Activated T-helper 1 cell treated with anti-CD3 and anti-CD28 coated beads, Interleukin-2, amount 50 U/mL, for 16 hours (primary cell): ENCODE data around the gene CFAP46.
"Not testable (repeated sequence)": the region's sequence is repeated elsewhere in the genome, so short reads cannot be mapped to it uniquely, and the experiment has no call there.

Source experiments
- DNase-seq, 2 donors: peaks; one replicate each; pipeline ENCODE4 v3.0.0-alpha.2; 2020; ENCODE audit warnings: low read depth in 1 of 2, low spot score in 1 of 2

Gene CFAP46

DNA sequence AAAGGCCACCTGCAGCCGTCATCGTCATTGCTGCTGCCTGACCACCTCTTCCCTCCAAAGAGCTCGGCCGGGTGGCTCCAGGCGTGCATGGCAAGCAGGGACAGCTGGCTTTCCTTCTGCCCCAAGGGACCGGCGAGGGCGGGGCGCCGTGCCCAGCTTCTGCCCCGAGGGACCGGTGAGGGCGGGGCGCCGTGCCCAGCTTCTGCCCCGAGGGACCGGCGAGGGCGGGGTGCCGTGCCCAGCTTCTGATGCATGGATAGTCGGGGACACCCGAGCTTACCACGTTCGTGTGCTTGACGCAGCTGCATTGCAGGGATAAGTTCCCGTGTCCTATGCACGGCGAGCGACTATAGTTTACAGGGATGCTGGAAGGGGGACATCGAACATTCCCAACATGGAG is 27.0 kb downstream of the CFAP46 start:
- DNase-seq: no peak

DNA sequence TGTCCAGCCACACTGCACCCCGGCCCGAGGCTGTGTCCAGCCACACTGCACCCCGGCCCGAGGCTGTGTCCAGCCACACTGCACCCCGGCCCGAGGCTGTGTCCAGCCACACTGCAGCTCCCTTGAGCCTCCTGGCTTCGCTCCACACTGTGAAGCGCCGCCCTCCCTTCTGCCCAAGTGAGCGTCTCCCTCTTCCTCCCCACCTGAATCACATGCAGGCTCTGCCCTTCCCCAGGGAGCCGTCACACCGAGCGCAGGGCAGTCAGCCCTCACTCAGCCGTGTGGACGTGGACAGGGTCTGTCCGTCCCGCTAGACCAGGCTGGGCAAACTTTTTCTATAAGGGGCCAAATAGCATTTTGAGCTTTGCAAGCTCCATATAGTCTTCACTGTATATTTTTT is 27.6 kb downstream of the CFAP46 start:
- no peak for DNase-seq

DNA sequence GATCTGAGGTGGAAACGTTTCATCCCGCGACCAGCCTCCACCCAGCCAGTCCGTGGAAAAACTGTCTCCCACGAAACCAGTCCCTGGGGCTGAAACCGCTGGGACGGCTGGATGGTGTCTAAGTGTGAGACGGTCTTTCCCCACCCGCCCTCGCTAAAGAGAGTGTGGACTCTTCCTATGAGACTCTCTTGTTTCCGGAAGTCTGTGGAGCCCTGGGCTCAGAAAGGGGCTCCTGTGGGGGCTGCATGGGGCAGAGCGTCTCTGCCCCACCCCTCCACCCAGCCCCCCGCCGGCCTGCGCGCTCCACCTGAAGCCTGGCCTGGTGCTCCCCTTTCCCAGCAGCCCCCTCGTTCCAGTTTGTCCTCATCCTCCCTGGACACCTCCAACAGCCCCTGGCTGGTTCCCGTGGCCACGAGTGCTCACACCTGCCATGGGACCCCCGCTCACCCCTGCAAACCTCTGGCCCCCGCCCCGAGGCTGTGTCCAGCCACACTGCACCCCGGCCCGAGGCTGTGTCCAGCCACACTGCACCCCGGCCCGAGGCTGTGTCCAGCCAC is 28.7 kb downstream of the CFAP46 start:
- no peak for DNase-seq

DNA sequence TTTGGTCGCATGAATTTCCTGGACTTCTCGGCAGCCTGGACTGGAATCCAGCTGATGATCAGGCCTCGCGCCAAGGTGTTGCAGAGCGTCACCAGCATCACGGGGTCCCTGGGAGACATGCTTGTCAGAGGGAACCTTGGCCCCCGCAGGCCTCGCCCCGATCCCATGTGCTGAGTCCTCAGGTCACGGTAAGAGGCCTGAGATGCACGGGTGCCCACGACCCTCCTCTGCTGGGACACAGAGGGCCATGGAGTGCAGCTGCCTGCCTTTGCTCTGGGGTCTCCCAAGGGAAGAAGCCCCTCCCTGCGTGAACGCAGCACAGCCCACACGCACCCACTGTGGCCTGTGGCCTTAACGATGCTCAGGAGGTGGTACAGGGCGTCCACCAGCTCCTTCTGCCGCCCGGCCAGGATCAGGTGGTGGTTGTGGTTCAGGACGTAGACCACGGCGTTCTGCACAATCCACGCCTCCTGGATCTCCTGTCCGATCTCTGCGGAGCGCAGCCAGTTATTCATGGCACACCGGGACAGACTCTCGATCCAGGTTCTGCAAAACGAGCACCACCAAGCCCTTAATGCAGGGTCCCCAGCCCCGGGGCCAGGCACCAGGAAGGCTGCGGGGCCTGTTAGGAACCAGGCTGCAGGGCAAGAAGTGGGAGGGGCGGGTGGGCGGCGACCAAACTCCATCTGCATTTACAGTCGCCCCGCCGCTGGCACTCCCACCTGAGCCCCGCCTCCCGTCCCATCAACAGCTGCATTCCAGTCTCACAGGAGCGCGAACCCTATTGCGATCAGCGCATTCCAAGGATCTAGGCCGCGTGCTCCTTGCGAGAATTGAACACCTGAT is 29.4 kb downstream of the CFAP46 start:
- no peak for DNase-seq

DNA sequence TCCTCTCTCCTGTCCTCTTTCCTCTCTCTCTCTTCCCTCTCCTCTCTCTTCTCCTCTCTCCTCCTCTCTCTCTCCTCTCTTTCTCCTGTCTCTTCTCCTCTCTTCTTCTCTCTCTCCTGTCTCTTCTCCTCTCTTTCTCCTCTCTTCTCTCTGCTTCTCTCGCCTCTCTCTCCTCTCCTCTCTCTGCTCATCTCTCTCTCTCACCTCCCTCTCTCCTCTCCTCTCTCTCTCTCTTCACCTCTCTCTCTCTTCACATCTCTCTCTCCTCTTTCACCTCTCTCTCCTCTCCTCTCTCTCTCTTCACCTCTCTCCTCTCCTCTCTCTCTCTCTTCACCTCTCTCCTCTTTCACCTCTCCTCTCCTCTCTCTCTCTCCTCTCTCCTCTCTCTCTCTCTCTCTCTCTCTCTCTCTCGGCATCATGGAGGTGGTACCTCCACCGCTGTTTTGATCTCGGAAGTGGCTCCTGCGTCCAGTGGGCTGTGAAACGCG is 30.1 kb downstream of the CFAP46 start:
- no peak for DNase-seq

DNA sequence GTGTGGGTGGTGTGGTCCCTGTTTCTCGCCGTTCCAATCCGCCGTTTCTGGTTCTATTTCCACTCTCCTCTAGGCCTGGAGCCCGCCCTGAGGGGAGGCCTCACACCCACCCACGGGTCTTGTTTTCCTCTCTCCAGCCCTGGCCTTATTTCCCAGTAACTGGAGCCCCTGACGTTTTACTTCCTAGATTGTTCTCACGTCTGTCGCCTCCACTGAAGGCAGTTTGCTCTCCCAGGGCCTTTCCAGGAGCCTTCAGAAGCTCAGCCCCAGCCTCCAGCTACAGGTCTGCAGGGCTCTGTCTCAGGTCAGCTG is 30.6 kb downstream of the CFAP46 start:
- DNase-seq: no peak

DNA sequence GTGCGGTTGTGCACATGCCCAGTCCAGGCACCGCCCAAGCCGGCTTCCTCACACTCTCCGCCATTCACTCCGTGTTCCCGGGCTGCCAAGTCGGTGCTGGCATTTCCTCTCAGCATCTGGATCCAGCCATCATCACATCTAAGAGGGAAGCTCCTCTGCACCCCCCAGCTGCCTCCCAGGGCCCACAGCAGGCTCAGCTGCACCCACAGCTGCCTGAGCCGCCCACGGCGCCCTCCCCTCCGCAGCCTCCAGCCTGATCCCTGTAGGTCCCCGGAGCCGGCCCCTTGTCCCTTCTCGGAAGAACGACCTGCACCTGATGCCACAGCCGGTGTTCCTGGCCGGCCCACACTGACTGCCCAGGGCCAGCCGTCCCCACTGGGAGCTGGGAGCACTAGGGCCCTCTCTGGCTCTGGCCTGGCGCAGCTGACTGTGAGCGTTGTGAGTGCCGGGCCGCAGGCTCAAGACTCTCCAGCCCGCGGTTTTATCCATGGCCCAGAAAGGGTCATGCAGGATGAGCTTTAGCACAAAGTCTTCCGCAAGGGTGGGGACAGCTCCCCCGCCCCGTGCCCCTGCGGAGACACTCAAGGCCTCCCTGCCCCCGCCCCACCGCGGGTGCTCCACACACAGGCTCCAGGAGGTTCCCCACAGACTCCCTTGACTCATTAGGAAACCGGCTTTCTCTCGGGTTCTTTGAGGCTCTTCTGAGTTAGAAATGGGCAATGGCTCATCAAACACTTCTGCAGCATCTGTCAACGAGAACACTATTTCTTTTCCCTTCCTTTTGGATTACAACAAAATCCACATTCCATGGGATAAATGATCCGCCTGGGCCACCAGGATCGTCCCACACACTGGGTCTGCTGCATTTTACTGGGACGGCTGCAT is 31.2 kb downstream of the CFAP46 start:
- DNase-seq: no peak

DNA sequence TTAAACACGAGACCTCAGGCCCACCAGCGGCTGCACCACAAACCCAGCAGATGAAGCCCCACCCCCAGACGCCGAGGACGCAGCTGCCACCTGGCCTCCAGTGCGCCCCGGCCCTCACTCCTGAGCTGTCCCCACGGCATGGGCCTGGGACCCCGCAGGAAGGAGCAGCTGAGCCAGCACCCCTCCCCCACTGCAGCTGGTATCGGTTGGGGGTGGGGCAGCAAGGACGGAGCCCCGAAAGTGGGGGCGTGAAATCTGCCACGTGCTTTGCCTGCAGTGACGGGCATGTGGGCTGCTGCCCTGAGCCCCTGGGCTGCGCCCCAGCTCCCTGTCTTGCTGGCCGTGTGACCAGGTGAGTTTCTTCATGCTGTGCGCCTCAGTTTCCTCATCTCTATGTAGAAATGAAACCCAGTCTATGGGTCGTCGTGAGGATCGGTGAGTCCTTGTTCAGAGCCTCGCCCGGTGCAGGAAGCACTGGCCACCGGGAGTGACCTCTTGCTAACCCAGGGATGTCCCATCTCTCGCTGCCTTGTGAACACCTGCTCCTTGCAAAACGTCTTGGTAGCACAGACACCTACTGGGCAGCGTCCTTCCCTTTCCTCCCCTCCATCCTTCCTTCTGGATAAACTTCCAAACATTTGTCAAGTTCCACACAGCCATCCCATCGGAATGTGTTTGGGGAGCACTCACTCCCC is 32.0 kb downstream of the CFAP46 start:
- DNase-seq: no peak

DNA sequence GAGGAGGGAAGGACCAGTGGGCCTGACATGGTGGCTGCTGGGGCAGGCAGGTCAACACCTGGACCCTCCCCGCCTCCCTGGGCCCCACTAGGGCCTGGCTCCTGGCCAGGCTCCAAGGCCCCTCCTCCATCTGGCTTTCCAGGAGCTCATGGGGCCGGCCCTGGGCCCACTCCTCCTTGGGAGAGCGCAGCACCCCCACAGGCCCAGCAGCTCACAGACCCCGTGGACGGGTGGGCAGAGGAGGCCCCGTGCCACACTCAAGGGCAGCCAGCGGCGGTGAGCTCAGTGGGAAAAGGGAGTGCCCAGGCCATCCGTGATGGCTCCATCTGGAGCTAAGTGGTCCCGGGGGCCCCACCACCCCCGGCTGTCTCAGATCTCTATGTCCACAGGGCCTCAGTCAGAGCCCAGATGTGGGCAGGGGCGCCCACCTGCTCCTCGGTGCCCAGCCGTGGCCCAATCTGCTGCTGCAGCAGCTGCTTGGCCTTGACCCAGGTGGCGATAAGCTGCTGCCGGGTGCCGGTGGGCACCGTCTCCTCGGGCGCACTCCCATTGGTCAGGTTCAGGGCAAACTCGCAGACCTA is 32.8 kb downstream of the CFAP46 start:
- no peak for DNase-seq

DNA sequence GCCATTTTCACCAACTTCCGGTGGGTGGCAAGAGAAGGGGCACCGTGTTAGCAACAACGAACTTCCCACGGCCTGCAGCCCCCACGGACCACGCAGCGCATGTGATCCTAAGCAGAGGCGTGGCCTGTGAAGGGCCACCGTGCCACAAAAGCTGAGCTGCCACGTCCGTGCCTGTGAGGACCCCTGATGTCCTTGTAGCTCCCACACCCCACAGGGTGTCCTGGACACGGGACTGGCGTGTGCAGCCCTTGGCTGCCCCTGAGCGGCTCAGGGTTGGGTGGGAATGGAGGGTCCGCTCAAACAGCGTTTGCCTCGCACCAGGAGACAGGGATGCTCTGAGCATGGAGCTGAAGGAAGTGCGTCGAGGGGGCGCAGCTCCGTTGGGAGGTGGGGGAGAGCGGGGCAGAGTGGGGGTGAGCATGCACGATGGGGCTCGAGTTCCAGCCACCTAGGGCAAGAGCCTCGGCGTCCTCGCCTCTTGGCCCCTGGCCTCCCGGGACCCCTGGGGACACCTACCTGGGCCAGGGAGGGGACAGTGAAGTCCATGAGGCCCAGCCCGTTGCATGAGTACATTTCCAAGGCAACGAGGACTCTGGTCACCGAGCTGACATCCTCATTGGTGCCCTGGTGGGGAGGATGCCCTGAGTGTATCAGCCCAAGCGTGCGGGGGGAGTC is 33.6 kb downstream of the CFAP46 start:
- DNase-seq: no peak

DNA sequence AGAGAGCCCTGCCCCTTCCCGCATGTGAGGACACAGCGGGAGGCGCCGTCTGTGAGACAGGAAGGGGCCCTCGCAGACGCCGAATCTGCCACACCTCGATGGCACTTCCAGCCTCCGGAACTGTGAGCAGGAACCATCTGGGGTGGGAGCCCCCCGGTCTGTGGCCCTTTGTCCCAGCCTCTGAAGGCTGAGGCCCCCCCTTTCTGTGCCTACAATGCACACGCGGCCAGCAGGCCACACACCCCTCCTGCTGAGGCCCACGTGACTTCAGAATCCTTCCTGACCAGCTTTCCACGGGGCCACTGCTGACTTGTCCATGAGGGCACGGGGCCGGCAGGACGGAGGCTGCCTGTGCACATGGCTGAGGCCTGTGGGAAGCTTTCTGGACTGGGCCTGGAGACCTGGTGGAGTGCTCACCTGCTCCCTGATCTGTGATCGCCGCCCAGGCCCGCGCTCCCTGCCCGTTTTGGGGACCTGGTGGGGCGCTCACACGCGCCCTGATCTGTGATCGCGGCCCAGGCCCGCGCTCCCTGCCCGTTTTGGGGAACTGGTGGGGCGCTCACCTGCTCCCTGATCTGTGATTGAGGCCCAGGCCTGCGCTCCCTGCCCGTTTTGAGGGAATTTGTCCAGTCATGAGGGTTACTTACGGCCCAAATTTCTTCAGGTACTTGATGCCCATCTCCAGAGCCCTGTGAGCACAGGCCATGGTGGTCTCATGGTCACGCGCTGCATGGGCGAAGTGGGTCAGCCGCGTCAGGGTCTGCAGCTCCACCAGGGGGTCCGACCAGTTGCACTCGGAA is 34.3 kb downstream of the CFAP46 start:
- no peak for DNase-seq

DNA sequence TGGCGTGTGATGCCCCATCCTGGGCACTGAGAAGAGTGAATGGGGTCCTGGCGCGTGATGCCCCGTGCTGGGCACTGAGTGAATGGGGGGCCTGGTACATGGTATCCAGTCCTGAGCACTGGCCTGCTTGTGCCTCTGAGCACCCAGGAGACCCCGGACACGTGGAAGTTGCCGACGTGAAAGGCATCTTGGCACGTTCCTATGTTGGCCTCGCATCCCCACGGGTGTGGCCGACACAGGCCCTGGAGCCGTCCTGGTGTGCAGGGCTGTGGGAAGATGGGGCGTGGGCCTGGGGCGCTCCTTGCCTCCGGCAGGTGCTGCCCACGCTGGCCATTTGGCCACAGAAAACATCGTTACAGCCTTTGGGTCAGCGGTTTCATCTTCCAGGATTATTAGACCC is 35.5 kb downstream of the CFAP46 start:
- DNase-seq: no peak

DNA sequence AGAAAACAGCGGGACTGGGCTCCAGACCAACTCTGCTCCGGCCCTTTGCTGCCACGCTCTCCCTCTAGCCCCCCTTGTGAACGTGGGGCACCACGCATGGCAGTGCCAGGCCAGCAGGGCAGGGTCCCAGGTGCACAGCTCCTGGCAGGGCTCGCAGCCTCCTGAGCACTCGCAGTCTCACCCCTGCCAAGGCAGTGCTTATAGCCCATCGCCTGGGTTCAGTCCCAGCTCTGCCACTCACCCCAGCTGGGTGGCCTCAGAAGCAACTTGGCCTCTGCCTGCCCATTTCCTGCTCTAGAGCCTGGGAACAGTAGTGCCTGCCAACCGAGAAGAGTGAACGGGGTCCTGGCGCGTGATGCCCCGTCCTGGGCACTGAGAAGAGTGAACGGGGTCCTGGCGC is 36.3 kb downstream of the CFAP46 start:
- no peak for DNase-seq

DNA sequence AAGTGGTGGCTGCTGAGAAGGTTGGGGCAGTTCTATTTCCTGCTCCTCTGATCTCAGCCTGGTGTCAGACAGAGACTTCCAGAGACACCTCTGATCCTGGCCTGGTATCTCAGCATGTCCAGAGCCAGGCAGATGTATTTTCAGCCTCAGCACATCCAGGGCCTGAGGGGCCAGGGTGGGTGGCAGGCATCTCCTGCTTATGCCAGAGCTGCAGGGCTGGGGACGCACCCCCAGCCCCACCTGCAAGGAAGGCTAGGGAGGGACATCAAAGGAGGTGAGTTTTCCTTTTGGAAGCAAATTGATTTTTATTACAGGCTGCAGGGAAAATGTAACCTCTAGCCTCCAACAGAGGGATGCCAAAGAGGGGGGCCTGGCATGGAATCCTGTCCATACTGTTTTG is 36.7 kb downstream of the CFAP46 start:
- DNase-seq: no peak

DNA sequence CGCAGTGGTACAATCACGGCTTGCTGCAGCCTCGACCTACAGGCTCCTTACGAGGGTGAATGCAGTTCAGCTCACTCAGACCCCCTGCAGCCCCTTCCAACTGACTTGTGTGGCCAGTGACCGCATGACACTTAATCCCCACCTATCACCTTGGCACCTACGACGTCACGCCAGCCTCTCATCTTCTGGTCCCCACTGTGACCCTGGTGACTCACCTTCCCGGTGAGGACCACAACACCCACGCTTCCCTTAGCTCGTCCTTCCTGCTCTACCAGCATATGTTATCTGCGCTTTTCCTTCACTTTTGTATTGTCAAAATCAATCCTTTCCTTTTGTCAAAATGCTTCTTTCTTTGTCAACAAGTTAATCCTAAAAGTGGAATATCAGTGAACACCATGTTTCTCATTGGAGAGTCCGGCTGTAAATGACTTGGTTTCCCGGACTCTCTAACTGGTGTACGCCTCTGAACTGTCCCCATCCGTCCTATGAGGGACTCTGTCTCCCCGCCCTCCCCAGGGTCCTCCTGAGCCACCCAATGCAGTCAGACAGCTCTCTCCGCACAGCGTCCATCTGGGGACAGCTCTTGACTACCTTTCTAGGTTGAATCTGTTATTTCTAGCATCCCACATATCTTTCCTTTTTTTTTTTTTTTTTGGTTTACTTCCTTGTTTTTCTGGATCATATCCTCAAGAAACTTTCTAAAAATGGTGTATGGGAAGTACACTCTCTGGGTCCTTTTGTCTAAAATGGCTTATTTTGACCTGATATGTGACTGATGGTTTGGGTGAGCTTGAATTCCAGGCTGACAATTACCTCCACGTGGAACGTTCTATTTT is 37.3 kb downstream of the CFAP46 start:
- no peak for DNase-seq

DNA sequence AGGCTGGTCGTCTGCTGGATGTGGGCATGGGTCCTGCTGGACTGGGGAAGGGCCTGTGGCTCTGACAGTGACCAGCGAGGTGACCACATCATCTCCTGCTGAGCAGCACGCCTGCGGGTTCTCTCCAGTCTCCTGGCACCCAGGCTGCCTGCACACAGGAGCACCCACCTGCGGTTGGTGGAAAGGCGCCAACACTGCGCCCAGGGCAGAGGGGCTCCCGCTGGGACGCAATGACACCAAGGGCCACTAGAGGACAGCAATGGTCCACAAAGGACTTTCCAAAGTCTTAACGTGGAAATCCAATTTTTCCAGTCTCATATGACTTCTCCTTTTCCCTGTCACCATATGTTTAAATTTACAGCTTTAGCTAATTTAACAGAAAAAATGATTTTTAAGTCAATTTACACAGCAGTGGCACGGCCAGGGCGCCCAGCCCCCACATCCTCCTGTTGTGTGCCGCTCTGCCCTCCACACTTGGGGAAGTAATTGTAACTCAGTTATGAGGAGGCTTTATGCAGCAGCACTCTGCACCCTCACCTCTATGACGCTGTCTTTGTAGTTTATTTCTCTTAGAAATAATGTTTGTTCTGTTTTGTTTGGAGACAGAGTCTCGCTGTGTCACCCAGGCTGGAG is 38.1 kb downstream of the CFAP46 start:
- DNase-seq: no peak

DNA sequence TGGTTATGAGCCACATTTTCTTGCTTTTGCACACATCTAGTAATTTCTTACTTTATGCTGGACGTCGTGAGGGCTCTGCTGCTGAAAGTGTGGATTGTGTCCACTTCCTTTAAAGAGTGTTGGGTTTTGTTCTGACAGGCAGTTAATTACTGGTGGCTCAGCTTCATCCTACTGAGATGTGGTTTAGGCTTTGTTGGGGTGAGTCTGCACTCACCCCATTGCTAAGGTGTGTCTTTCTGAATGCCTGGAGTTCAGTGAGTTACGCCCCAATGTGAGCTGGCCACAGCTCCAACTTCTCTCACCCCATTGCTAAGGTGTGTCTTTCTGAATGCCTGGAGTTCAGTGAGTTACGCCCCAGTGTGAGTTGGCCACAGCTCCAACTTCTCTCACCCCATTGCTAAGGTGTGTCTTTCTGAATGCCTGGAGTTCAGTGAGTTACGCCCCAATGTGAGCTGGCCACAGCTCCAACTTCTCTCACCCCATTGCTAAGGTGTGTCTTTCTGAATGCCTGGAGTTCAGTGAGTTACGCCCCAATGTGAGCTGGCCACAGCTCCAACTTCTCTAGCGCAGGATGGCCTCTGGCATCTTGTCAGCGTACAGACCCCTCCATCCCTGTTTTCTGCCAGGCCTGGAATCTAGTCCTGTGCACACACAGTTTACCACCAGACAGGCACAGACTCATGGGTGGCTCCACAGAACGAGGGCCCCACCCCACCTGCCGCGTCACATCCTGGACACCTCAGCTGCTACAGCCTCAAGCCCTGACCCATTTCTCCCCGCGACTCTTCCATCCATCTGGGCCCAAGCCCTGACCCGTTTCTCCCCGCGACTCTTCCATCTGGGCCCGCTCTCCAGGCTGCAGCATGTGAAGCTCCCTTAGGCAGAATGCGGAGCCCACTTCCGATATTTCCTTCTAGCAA is 39.5 kb downstream of the CFAP46 start:
- DNase-seq: not testable (repeated sequence)
